WERI-Rb-1 (cell line): ENCODE data around the gene ELOVL6.
"Not testable (repeated sequence)": the region's sequence is repeated elsewhere in the genome, so short reads cannot be mapped to it uniquely, and the experiment has no call there.

Experiments
- DNase-seq: peaks from one replicate; pipeline ENCODE4 v3.0.0-alpha.2; 2020
- H3K27ac ChIP-seq: fragments of 250-450 bp; sonication (Bioruptor Pico); 2 replicates; pipeline ENCODE4 v1.5.1; 2020; ENCODE audit warnings: mild to moderate bottlenecking, moderate library complexity
- H3K27me3 ChIP-seq: fragments of 250-450 bp; sonication (Bioruptor Pico); 2 replicates; pipeline ENCODE4 v1.5.1; 2021; ENCODE audit warnings: mild to moderate bottlenecking, low read depth, moderate library complexity; ENCODE audit not compliant: insufficient read depth, severe bottlenecking
- H3K36me3 ChIP-seq: fragments of 250-450 bp; sonication (Bioruptor Pico); 2 replicates; pipeline ENCODE4 v1.5.1; 2020; ENCODE audit warnings: mild to moderate bottlenecking, moderate library complexity
- H3K4me3 ChIP-seq: 2 replicates; pipeline ENCODE4 v1.5.1; 2011; ENCODE audit warnings: low read depth, mild to moderate bottlenecking, control low read depth, low read length
- H3K9me3 ChIP-seq: fragments of 250-450 bp; sonication (Bioruptor Pico); 2 replicates; pipeline ENCODE4 v1.5.1; 2021; ENCODE audit warnings: mild to moderate bottlenecking, moderate library complexity; ENCODE audit not compliant: severe bottlenecking
- TF ChIP-seq, protein P1 (sequence below): IDR thresholded peaks from 2 replicates; pipeline ENCODE4 v1.5.1; 2011; ENCODE audit warnings: low read depth, mild to moderate bottlenecking, control low read depth, inconsistent platforms, low read length

Gene ELOVL6

DNA sequence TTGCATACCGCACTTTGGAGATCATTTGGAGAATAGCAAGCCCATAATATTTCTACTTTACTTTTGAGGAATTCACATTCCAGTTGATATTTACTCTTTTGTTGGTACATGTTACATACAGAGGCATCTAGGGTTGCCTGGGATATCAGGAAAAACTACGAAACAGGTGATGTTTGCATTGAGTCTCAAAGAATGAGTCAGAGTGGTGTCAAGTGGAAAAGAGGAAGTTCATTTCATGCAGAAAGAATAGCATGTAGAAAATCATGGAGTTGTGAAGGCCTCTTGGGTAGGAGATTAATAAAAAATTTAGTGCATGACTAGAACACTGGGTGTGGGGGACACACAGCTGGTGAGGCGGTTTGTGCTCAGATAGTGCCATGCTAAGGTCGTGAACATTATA lies 33.5 kb upstream of the ELOVL6 start:
- H3K4me3 ChIP-seq: no peak overlapping the region
- no peaks in the 10 kb centered on the region for H3K27me3 ChIP-seq
- TF ChIP-seq, protein P1, sequence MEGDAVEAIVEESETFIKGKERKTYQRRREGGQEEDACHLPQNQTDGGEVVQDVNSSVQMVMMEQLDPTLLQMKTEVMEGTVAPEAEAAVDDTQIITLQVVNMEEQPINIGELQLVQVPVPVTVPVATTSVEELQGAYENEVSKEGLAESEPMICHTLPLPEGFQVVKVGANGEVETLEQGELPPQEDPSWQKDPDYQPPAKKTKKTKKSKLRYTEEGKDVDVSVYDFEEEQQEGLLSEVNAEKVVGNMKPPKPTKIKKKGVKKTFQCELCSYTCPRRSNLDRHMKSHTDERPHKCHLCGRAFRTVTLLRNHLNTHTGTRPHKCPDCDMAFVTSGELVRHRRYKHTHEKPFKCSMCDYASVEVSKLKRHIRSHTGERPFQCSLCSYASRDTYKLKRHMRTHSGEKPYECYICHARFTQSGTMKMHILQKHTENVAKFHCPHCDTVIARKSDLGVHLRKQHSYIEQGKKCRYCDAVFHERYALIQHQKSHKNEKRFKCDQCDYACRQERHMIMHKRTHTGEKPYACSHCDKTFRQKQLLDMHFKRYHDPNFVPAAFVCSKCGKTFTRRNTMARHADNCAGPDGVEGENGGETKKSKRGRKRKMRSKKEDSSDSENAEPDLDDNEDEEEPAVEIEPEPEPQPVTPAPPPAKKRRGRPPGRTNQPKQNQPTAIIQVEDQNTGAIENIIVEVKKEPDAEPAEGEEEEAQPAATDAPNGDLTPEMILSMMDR: no peak
- no peaks in the 10 kb centered on the region for H3K36me3 ChIP-seq
- H3K27ac ChIP-seq: no peak overlapping the region
- no peaks in the 10 kb centered on the region for H3K9me3 ChIP-seq
- DNase-seq: no peak

DNA sequence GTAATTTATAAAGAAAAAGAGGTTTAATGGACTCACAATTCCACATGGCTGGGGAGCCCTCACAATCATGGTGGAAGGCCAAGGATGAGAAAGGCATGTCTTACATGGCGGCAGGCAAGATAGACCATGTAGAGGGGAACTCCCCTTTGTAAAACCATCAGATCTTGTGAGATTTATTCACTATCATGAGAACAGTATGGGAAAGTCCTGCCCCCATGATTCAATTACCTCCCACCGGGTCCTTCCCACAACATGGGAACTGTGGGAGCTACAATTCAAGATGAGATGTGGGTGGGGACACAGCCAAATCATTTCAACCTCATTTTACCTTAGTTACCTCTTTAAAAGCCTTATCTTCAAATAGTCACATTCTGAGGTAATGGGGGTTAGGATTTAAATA lies 30.9 kb upstream of the ELOVL6 start:
- DNase-seq: no peak
- Histone ChIP-seq H3K9me3 (no peaks in the 10 kb centered on the region), H3K4me3 (no peak overlapping the region), H3K36me3 (no peaks in the 10 kb centered on the region), H3K27me3 (no peaks in the 10 kb centered on the region), H3K27ac (no peak overlapping the region)
- TF ChIP-seq, protein P1: no peak

DNA sequence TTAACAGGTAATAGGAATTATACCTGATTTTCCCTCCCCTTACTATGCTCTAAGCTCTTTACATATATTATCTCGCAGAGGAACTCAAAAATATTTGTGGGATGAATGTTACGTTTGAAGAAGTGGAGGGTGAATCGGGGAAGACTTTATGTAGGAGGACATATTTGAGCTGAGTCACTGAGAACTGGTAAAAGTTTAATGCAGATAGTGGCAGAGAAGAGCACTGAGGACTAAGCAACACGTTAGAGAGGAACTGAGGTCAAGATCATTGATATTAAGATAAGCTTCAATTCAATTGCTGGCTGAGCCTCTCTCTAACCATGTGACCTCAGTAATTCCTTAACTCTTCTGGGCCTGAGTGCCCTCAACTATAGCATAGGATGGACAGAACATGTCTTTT lies 26.4 kb upstream of the ELOVL6 start:
- no peak overlapping the region for H3K27ac ChIP-seq
- TF ChIP-seq, protein P1: no peak
- DNase-seq: peak; percentile 25
- H3K36me3 ChIP-seq: no peaks in the 10 kb centered on the region
- H3K27me3 ChIP-seq: no peaks in the 10 kb centered on the region
- H3K9me3 ChIP-seq: no peaks in the 10 kb centered on the region
- no peak overlapping the region for H3K4me3 ChIP-seq

DNA sequence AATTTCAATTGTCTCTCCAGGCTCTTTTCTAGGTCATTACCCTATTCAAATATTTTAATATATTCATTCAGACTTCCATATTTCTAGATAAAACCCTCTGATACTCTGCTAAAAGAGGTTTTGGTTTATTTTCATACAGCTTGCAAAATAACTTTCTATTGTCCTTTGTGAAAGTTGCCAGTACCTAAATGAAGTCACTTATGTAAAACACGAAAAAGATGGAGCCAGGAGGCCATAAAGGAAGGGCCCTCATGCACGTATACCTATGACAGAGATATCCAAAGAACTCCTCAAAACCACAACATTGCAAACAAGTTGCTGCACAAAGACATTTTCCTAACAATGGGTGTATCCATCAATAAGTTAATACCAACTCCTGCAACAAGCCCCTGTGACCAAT lies 25.7 kb upstream of the ELOVL6 start:
- Histone ChIP-seq H3K4me3 (no peak overlapping the region), H3K27me3 (no peaks in the 10 kb centered on the region), H3K36me3 (no peaks in the 10 kb centered on the region), H3K9me3 (peaks cover 2% of the 10 kb centered on the region), H3K27ac (no peak overlapping the region)
- TF ChIP-seq, protein P1: no peak
- DNase-seq: no peak

DNA sequence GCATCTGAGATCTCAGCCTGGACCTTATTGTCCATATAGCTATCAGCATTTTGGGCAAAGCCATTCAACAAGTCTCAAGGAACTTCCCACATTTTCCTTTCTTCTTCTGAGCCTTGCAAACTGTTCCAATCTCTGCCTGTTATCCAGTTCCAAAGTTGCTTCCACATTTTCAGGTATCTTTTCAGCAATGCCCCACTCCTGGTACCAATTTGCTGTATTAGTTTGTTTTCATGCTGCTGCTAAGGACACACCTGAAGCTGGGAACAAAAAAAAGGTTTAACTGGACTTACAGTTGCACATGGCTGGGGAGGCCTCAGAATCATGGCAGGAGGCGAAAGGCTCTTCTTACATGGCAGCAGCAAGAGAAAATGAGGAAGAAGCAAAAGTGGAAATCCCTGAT lies 20.5 kb upstream of the ELOVL6 start:
- peaks cover 12% of the 10 kb centered on the region for H3K9me3 ChIP-seq
- H3K4me3 ChIP-seq, H3K36me3 ChIP-seq, H3K27ac ChIP-seq, H3K27me3 ChIP-seq, DNase-seq: not testable (repeated sequence)

DNA sequence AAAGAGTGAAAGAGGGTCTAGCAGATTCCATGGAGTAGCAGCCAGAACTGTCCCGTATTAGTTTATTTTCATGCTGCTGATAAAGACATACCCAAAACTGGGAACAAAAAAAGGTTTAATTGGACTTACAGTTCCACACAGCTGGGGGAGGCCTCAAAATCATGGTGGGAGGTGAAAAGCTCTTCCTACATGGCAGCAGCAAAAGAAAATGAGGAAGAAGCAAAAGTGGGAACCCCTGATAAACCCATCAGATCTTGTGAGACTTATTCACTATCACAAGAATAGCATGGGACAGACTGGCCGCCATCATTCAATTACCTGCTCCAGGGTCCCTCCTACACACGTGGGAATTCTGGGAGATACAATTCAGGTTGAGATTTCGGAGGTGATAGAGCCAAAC lies 18.8 kb upstream of the ELOVL6 start:
- H3K9me3 ChIP-seq: peaks cover 12% of the 10 kb centered on the region
- not testable (repeated sequence) for H3K27me3 ChIP-seq, DNase-seq, H3K4me3 ChIP-seq, H3K36me3 ChIP-seq, H3K27ac ChIP-seq

DNA sequence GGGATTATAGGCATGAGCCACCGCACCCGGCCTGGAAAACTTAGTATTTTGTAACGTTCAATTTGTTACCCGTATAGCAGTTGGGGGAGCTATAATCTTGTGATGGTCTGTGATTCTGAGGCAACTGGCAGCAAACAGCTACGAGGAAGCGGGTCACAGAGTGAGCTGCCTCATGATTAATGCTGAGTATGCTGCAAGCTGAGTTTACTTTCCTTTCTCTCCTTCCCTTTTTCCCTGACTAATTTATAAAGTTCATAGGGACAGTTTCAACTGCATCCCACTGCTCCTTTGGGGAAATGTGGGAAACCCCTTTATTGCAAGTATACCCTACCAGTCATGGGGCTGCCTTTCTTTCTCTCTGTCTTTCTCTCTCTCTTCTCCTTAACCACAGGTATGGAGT lies 17.7 kb upstream of the ELOVL6 start:
- no peak for DNase-seq
- no peak overlapping the region for H3K27ac ChIP-seq

More for the DNA sequence above, 17.7 kb upstream of the ELOVL6 start:
- TF ChIP-seq, protein P1: no peak
- Histone ChIP-seq H3K4me3 (no peak overlapping the region), H3K9me3 (peaks cover 12% of the 10 kb centered on the region), H3K27me3 (no peaks in the 10 kb centered on the region), H3K36me3 (no peaks in the 10 kb centered on the region)
